ENCODE measurements around the gene SNTG2.

GRCh38 chr2:1246991-1247390 lies 296.3 kb downstream of the SNTG2 start:
- no peak for TF ChIP-seq CTCF (IDR thresholded peaks at IDR 0.05)
- TF ChIP-seq POLR2A (IDR thresholded peaks at IDR 0.05), result no peak

Data from prostate gland (tissue), 2 donors.